GM18519 (cell line): ENCODE results near the gene ACTA2.

Source experiments
- ATAC-seq: cut with Tn5 transposase; IDR thresholded peaks from one replicate; pipeline ENCODE4 v1.9.1; 2021; ENCODE audit warnings: mild to moderate bottlenecking, moderate library complexity; ENCODE audit not compliant: unreplicated experiment, low FRiP score

ACTA2 gene

DNA sequence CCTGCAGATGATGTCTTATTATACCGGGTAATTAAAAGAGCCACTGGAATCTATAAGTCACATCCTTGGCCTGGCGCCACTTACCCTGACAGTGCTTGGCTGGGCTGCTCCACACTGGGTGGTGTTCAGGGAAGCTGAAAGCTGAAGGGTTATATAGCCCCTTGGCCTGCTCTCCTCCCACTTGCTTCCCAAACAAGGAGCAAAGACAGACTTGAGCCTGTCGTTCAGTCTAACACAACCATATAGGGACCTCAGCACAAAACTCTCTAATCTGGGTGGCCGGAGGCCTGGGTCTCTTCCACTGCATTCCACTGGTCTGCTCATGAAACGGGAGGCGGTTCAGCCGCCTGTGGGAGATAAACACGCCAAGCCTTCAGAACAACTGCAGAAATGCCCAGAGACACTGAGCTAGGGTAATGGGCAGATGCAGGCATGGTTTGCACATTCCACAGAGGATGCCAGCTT, at the start of gene ACTA2:
ACTA2 (minus strand) TSS at position 127 of the 465 bp plus-strand sequence. CDS start 3,843 bp downstream, outside the sequence.
- no peak for ATAC-seq

DNA sequence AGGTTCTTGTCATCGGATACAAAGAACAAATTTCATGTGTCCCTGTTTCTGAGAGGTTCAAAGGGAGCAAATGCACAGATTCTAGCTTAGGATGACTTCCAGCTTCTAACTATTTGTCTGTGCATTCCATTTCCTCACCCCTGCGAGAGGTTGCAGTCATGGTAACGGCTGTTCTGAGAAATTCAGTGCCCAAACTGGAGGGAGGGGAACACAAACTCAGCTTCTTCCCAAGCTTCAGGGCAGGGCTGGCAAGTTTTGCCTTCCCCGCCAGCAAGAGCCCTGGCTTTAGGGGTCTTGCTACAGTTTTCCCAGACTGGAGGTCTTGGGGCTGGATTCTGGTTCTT, 49.1 kb upstream of the ACTA2 start:
- ATAC-seq, result no peak

DNA sequence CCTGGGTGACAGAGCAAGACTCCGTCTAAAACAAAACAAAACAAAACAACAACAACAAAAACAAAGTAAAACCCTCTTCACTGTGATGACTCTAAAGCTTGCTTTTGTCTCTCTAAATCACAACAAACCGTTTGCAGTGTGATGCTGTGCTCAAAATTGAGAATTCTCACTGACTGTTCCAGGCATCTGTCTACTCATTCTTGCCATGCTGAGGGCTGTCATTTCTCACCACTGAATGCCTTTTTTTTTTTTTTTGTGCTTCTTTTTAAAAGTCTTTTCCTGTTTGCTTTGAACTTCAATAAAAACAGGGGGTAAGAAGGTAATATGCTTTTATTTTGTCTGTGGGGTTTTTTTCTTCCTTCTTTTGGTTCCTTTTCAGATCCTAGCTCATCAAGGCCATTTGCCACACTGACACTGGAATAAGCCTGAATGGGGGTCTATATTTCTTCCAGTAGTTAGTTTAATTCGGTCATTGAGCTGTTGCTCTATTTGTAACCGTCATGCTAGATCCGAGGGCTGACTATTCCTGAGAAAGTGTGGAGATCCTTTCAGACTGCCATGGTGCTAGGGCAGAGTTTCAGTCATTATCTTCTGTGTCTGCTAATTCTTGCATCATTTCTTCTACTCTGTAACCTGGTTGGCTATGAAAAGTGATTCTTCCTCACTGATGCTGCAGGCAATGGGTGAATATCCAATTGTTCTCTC, 48.6 kb upstream of the ACTA2 start:
- no peak for ATAC-seq

DNA sequence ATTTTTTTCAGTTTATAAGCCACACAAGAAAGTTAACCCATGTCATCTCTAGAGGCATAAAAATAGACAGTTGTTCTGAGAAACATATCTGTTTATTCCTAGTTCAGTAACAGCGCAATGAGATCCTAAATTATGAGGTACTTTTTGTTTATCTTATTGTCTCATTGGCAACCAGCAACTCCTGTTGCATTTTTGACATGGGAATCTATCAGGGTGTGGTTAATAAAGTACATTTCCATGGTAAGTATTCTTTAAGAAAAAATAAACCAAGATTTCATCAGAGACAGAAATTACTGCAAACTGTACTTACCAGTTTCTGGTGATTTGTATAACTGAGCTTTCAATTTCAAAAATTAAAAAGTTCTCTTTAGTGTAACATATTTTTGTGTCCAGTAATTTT, 47.1 kb upstream of the ACTA2 start:
- ATAC-seq, result no peak

DNA sequence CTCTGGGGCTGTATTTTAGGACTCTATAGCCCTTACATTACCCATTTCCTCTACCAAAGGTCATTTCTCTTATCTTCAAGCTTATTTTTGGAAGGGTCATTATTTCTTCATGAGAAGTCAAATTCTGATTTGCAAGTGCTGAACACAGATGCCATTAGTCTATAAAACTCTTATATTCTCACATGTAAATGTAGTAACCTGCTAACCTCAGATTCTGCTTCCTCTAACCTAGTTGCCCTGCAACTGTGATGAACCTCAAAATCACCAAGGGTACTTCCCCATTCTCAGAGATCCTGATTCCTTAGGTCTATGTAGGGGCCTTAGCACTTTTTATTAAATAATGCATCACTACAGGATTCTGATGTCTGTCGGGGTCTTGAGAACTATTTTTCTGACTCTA, 44.4 kb upstream of the ACTA2 start:
- peak; percentile 46 for ATAC-seq

DNA sequence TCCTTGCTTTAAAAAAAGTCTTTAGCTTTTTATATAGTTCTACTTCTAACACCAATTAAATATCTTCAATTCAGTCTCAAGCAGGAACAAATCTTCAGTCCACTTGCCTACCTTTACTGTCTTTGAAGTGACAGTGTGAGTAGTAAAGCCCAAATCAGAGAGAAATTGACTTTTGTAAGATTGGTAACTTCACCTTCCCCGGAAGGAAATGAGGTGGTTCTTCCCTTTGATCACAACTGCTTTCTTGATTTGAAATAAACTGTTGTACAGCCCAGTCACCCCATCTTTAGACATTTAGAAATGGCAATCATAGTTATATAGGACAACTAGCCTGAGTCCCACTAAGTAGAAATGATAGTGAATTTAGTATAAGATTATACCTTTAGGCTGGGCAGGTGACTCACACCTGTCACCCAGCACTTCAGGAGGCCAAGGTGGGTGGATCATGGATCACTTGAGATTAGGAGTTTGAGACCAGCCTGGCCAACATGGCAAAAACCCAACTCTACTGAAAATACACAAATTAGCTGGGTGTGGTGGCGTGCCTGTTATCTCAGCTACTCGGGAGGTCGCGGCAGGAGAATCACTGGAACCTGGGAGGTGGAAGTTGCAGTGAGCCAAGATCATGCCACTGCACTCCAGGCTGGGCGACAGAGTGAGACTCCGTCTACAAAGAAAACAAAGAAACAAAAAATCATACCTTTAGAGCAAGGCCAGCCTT, 42.7 kb upstream of the ACTA2 start:
- ATAC-seq, result no peak

DNA sequence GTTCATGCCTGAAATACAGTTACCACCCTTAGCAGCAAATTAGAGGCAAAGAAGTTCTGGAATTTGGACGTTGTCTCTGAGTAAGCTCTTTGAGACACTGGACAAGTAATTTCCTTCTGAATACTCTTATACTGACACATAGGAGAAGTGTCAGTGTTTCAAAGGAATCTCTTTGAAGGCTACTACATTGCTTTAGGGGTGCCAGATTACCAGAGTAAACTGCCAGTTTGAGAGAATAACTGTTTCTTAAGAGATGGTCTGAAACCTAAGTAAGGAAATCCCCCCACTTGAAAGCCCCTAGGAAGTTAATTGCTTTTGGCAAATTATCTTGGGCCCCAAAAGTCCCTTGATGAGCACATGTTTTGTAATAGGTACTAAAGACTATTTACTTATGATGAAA, 41.4 kb upstream of the ACTA2 start:
- ATAC-seq, result no peak

DNA sequence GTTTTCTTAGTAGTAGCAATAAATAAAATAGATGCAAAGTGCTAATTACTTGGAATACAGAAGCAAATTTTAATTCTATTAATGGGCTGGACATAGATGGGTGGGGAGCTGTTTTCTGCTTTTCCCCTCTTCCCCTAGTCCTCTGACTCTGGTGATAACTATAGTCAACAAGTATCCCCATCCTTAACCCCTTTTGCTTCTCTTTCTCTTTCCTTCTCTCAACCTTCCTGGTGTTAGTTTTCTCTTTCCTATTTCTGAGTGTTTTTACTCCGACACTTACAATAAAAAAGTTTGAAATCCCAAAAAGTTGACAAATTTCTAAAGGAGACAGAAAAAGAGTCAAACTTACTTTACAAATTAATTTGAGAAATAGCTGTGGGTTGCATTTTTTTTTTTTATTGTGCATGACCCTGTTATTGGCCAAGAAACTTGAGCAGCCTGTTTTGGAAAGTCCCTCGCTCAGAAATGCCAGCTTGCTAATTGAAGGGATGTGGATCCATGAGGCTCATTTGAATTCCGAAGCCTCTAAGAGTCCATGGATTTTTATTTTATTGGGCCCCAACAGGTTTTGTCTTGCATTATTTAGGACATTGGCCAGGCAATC, 40.5 kb upstream of the ACTA2 start:
- no peak for ATAC-seq

DNA sequence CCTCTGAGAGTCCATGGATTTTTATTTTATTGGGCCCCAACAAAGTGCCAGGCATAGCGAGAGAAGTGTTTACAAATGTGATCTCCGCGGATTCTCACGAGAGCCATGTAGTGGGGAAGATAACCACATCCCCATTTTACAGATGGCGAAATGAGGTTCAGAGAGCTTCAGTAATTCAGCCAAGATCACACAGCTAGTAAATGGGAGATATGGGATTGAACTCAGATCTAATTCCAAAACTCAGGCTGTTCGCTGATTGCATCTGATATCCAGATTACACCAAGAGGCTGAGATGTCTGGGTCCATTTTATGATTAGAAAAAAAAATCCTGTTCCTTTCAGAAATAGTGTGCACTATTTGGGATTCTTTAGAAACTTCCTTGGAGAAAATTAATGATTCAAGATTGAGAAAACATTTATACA, 39.3 kb upstream of the ACTA2 start:
- no peak for ATAC-seq

DNA sequence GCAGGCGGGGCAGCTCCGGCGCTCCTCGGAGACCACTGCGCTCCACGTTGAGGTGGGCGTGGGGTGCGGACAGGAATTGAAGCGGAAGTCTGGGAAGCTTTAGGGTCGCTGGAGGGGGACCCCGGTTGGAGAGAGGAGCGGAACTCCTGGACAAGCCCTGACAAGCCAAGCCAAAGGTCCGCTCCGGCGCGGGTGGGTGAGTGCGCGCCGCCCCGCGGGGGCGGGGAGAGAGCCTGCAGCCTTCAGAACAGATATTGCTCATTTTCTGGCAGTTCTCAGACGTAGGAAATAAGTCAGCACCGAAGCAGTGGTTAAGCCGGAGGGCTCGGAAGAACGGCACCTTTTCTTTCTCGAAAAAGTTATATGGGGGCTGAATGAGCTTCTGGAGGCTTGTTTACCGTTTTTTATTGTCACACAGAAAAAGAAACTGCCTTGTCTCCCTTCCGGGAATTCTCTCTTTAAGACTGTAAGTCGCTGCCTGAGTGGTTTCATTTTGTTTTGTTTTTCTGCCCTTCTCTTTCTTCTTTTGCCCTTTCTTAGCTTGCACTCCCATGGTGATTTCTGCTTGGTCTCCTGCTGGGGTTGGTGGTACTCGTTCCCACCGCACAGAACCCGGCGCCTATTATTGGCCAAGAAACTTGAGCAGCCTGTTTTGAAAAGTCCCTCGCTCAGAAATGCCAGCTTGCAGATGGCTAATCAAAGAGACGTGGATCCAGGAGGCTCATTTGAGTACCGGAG, 38.8 kb upstream of the ACTA2 start:
- ATAC-seq, result no peak

DNA sequence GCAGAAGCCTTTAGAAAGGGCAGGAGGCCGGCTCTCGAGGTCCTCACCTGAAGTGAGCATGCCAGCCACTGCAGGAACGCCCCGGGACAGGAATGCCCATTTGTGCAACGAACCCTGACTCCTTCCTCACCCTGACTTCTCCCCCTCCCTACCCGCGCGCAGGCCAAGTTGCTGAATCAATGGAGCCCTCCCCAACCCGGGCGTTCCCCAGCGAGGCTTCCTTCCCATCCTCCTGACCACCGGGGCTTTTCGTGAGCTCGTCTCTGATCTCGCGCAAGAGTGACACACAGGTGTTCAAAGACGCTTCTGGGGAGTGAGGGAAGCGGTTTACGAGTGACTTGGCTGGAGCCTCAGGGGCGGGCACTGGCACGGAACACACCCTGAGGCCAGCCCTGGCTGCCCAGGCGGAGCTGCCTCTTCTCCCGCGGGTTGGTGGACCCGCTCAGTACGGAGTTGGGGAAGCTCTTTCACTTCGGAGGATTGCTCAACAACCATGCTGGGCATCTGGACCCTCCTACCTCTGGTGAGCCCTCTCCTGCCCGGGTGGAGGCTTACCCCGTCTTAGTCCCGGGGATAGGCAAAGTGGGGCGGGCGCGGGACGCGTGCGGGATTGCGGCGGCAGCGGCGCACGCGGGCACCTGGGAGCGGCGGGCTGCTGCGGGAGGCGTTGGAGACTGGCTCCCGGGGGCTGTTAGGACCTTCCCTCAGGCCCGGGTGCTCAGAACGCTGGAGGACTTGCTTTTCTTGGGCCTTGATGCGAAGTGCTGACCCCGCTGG, 38.0 kb upstream of the ACTA2 start, which contains the start of gene FAS:
FAS (plus strand) TSS at position 415 of the 777 bp plus-strand sequence; CDS start at position 494, 79 bp downstream.
- ATAC-seq, result no peak

DNA sequence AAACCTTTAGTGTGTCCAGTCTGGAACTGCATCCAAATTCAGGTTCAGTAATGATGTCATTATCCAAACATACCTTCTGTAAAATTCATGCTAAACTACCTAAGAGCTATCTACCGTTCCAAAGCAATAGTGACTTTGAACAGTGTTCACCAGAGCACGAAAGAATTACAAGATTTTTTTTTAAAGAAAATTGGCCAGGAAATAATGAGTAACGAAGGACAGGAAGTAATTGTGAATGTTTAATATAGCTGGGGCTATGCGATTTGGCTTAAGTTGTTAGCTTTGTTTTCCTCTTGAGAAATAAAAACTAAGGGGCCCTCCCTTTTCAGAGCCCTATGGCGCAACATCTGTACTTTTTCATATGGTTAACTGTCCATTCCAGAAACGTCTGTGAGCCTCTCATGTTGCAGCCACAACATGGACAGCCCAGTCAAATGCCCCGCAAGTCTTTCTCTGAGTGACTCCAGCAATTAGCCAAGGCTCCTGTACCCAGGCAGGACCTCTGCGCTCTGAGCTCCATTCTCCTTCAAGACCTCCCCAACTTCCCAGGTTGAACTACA, 37.3 kb upstream of the ACTA2 start:
- ATAC-seq, result no peak

DNA sequence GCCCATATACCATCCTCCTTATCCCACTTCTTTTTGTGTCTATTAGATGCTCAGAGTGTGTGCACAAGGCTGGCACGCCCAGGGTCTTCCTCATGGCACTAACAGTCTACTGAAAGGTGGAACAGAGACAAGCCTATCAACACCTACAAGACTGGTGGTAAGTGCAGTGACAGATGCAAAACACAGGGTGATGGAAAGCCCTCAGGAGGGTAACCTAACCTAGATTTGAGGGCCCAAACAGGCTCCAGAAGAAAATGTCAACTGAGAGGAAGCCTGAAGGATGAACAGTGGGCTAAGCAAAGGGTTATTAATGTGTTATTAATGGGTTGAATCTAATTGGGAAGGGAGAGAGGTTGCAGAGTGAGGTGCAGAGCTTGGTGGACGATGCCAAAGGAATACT, 36.9 kb upstream of the ACTA2 start:
- ATAC-seq, result no peak

DNA sequence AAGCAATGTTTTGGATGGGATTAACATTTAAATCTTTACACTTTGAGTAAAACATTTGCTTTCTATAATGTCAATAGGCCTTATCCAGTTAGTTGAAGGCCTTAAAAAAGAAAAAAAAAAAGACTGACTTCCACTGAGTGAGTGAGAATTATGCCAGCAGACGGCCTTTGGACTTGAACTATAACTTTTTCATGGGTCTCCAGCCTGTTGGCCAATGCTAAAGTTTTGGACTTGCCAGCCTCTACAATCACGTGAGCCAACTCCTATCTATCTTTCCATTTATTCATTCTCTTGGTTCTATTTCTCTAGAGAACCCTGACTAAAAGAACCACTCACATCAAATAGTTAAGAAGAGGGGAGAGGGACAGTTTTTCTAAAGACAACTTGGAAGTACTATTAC, 35.3 kb upstream of the ACTA2 start:
- no peak for ATAC-seq

DNA sequence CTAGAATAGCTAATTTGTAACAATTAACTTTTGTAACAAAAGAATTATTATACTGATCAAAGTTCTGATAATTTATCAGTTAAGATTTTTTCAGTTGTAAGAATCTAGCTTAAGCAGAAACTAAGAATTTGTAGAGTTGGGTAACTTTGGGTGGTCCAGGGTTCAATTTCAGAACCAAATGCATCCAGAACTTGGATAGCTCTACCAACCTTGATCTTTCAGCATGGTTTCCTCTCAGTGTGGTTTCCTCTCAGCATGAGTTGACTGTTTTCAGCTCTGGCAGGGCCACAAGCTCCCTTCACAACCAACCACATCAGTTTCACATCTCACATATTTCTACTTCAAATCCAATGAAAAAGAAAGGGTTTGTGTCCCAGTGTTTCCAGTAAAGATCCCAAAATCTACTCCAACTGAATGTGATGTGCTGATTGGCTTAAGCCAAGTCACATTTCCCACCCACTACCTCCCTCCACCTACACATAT, 34.7 kb upstream of the ACTA2 start:
- ATAC-seq, result no peak

DNA sequence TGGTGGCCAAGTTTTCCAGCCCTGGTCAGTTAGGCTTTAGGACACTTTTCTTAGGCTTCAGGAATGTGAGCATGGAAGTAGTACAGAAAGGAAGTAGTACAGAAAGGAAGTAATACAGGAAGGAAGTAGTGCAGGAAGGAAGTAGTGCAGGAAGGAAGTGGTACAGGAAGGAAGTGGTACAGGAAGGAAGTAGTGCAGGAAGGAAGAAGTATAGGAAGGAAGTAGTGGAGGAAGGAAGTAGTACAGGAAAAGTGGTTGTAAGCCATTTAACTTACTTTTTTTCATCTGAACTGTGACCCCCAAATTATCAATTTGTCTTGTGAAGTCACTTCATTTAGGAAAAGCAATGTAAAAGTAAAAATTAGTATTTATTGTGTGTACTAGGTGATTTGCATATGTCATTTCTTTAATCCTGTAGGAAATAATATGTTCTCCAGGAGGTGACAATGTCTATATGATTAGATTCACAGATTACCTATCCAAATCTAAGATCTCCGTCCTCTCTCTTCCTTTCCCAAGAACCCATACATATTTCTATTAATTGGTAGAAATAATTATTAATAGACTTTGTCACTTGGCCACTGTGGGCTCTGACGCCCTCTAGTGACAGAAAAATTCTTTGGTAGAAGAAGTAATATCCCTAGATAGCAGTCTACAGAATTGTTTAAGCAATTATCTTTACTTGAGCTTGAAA, 34.1 kb upstream of the ACTA2 start:
- no peak for ATAC-seq

DNA sequence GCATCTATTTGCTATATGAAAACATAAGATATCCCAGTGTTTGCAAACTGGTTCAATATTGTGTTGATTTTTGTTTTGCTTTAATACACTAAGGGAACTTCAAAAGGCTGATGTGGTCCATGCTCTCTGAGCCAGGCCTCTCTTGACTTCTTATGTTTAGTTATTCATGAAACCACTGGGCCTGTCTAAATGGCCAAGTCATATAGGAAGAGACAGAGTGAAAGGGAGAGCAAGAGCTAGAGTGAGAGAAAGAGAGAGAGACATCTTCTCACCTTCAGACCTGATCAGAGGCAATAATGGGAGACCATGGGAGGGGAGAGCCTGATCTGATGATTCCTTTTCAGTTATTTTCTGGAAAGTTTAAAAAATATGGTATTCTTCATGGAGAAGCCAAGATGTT, 32.0 kb upstream of the ACTA2 start:
- ATAC-seq, result no peak

DNA sequence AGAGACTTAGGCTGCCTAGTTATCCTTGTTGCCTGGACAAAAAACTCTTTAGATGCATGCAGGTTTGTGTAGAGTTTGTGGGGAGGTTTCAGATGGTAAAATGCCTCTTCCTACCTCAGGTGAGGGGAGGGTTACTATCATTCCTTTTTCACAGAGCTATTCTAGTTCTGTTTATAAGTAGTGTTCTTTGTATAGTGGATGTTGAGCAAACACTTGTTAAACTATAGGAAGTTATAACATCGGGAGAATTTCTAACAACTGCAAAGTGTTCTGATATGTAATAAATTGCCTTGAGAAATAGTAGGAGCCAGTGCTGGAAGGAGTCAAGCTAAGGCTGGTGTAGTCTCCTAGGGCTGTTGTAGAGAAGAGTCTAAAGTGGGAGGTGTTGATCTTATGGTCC, 31.4 kb upstream of the ACTA2 start:
- no peak for ATAC-seq

DNA sequence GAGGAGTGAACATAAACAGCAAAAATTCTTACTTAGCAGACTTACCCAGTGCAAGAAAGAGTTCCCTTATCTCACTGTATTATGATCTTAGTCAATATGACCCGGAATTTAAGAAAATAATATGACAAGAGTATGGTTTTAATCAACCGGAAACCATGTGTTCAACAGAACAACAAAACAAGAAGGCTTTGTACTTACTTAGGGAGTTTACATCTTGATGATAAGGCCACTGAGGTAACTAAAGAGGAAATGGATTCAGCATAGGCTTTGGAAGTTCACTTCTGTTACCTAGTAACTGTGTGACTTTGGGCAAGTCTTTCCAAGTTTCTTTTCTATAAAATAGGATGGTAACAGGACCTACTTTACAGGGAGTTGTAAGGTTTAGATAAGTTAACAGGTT, 30.6 kb upstream of the ACTA2 start:
- ATAC-seq, result no peak
